GM19193 (cell line): ENCODE results near the gene TSHZ2.

Experiments
- POLR2A ChIP-seq: IDR thresholded peaks from 4 replicates; pipeline ENCODE4 v1.6.1; 2011; ENCODE audit not compliant: insufficient read depth, insufficient read length; ENCODE audit errors: extremely low read depth

The TSHZ2 gene

GRCh38 chr20:52972190-52972937 is at the start of gene TSHZ2:
Gene TSHZ2, plus strand, starts transcription at chr20:52972358. Its CDS starts 936 bp downstream, at chr20:52973294.
- no peak for TF ChIP-seq POLR2A

- TF ChIP-seq POLR2A = no peak
These were observed 49.7 kb upstream of the TSHZ2 start for GRCh38 chr20:52922436-52922835.

- no peak for TF ChIP-seq POLR2A
These were observed 48.8 kb upstream of the TSHZ2 start for GRCh38 chr20:52923123-52923937.

- TF ChIP-seq POLR2A = no peak
These were observed 47.5 kb upstream of the TSHZ2 start for GRCh38 chr20:52924411-52925271.

- no peak for TF ChIP-seq POLR2A
These were observed 45.7 kb upstream of the TSHZ2 start for GRCh38 chr20:52926505-52926904.

GRCh38 chr20:52933867-52934266 is 38.3 kb upstream of the TSHZ2 start:
- TF ChIP-seq POLR2A = no peak

- TF ChIP-seq POLR2A = no peak
These were observed 35.5 kb upstream of the TSHZ2 start for GRCh38 chr20:52936351-52937340.

GRCh38 chr20:52937591-52938100 is 34.5 kb upstream of the TSHZ2 start:
- TF ChIP-seq POLR2A = no peak

GRCh38 chr20:52939141-52939540 is 33.0 kb upstream of the TSHZ2 start:
- TF ChIP-seq POLR2A = no peak

- no peak for TF ChIP-seq POLR2A
These were observed 30.4 kb upstream of the TSHZ2 start for GRCh38 chr20:52941808-52942207.

- no peak for TF ChIP-seq POLR2A
These were observed 28.8 kb upstream of the TSHZ2 start for GRCh38 chr20:52943185-52943841.

GRCh38 chr20:52945268-52945667 is 26.9 kb upstream of the TSHZ2 start:
- TF ChIP-seq POLR2A = no peak

- no peak for TF ChIP-seq POLR2A
These were observed 26.2 kb upstream of the TSHZ2 start for GRCh38 chr20:52945862-52946522.

GRCh38 chr20:52948491-52948890 is 23.7 kb upstream of the TSHZ2 start:
- TF ChIP-seq POLR2A = no peak
